Suprapubic skin (tissue), 4 donors: ENCODE data around the gene EIF5. TPM values are rescaled to one million over a fixed set of nuclear protein-coding genes. Genes with fewer than 3 reads are reported as not detected.
"Not testable (repeated sequence)": the region's sequence is repeated elsewhere in the genome, so short reads cannot be mapped to it uniquely, and the experiment has no call there.

Experiments
- DNase-seq, 2 donors: peaks; one replicate each; pipeline ENCODE4 v3.0.0-alpha.2; 2019; ENCODE audit warnings: low spot score in 2 of 2
- H3K27ac ChIP-seq: fragments of 200-600 bp; sonication (generic); one replicate; pipeline ENCODE4 v1.5.1; 2019
- H3K27me3 ChIP-seq: fragments of 200-600 bp; sonication (generic); one replicate; pipeline ENCODE4 v1.5.1; 2019
- H3K36me3 ChIP-seq: fragments of 200-600 bp; sonication (generic); one replicate; pipeline ENCODE4 v1.5.1; 2019
- H3K4me1 ChIP-seq: fragments of 200-600 bp; sonication (generic); one replicate; pipeline ENCODE4 v1.5.1; 2019
- H3K4me3 ChIP-seq: fragments of 200-600 bp; sonication (generic); one replicate; pipeline ENCODE4 v1.5.1; 2019; ENCODE audit warnings: mild to moderate bottlenecking
- H3K9me3 ChIP-seq: fragments of 200-600 bp; sonication (generic); one replicate; pipeline ENCODE4 v1.5.1; 2019
- EP300 ChIP-seq: sonication (generic); formaldehyde crosslinking; IDR thresholded peaks from one replicate; pipeline ENCODE4 v1.6.1; 2017; ENCODE audit warnings: antibody characterized with exemption
- POLR2A ChIP-seq, 2 donors: fragments of 450-650 bp; IDR thresholded peaks; one replicate each; pipeline ENCODE4 v1.6.1; 2017; ENCODE audit warnings: antibody characterized with exemption in 2 of 2, mild to moderate bottlenecking in 2 of 2, moderate library complexity in 2 of 2
- POLR2AphosphoS5 ChIP-seq, 3 donors: sonication (generic); formaldehyde crosslinking; IDR thresholded peaks; one replicate each; pipeline ENCODE4 v1.6.1; 2017; ENCODE audit warnings: antibody characterized with exemption in 3 of 3
- WGBS: methylation state at CpG from one replicate; pipeline ENCODE4 v1.1.5; 2018; 5-methylcytosine and 5-hydroxymethylcytosine counted together
- total RNA-seq, 4 donors: library from RNA; depleted of rRNA; stranded (reverse); fragments of >200 nt; gene quantifications; one replicate each; pipeline ENCODE4 v1.1.0, GENCODE V29; 2016
- TF ChIP-seq, protein P1 (sequence below), 2 donors: fragments of 200-600 bp in 1 of 2; fragments of 450-650 bp in 1 of 2; sonication (generic) in 1 of 2; IDR thresholded peaks; one replicate each; pipeline ENCODE4 v1.5.1; 2016 to 2019; ENCODE audit warnings: antibody characterized with exemption in 2 of 2, mild to moderate bottlenecking in 1 of 2, moderate library complexity in 1 of 2

Gene EIF5
- total RNA-seq, 4 donors from 2014 or later = 167 to 241 (median 194) TPM

GRCh38 chr14:103354141-103354540 is 20.1 kb downstream of the EIF5 start:
- no peaks in the 10 kb centered on the region for H3K9me3 ChIP-seq
- no peak overlapping the region for H3K4me3 ChIP-seq
- 82% methylated on average over 7 of the region's 7 CpGs for WGBS
- no peak for TF ChIP-seq POLR2A (IDR thresholded peaks at IDR 0.05)
- no peak overlapping the region for H3K27ac ChIP-seq
- no peaks in the 10 kb centered on the region for H3K4me1 ChIP-seq
- no peak for DNase-seq
- no peaks in the 10 kb centered on the region for H3K36me3 ChIP-seq
- H3K27me3 ChIP-seq = peaks cover 2% of the 10 kb centered on the region

- DNase-seq = no peak
- TF ChIP-seq POLR2A (IDR thresholded peaks at IDR 0.05) (no peak), POLR2AphosphoS5 (IDR thresholded peaks at IDR 0.05) (no peak), EP300 (no peak)
- TF ChIP-seq, protein P1, sequence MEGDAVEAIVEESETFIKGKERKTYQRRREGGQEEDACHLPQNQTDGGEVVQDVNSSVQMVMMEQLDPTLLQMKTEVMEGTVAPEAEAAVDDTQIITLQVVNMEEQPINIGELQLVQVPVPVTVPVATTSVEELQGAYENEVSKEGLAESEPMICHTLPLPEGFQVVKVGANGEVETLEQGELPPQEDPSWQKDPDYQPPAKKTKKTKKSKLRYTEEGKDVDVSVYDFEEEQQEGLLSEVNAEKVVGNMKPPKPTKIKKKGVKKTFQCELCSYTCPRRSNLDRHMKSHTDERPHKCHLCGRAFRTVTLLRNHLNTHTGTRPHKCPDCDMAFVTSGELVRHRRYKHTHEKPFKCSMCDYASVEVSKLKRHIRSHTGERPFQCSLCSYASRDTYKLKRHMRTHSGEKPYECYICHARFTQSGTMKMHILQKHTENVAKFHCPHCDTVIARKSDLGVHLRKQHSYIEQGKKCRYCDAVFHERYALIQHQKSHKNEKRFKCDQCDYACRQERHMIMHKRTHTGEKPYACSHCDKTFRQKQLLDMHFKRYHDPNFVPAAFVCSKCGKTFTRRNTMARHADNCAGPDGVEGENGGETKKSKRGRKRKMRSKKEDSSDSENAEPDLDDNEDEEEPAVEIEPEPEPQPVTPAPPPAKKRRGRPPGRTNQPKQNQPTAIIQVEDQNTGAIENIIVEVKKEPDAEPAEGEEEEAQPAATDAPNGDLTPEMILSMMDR (IDR thresholded peaks at IDR 0.05) = no peak
- H3K4me3 ChIP-seq = peak overlapping the region; percentile 18
- no peaks in the 10 kb centered on the region for H3K4me1 ChIP-seq
- H3K27ac ChIP-seq = no peak overlapping the region
- peaks cover 2% of the 10 kb centered on the region for H3K27me3 ChIP-seq
- 43% methylated on average over 9 of the region's 9 CpGs for WGBS
- no peaks in the 10 kb centered on the region for H3K9me3 ChIP-seq
- no peaks in the 10 kb centered on the region for H3K36me3 ChIP-seq
Observed at GRCh38 chr14:103356024-103356682, 22.1 kb downstream of the EIF5 start.

DNA sequence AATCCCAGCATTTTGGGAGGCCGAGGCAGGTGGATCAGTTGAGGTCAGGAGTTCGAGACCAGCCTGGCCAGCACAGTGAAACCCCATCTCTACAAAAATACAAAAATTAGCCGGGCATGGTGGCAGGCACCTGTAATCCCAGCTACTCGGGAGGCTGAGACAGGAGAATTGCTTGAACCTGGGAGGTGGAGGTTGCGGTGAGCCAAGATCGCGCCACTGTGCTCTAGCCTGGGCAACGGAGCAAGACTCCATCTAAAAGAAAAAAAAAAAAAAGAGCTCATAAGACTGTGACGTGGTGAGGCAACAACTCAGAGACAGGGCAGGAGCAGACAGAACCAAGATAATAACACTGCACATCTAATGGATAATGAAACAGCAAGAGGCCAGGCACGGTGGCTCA is 23.5 kb downstream of the EIF5 start:
- not testable (repeated sequence) for H3K4me3 ChIP-seq, H3K9me3 ChIP-seq, H3K27ac ChIP-seq, H3K4me1 ChIP-seq, DNase-seq, H3K36me3 ChIP-seq, H3K27me3 ChIP-seq
- 92% methylated on average over 10 of the region's 10 CpGs for WGBS

DNA sequence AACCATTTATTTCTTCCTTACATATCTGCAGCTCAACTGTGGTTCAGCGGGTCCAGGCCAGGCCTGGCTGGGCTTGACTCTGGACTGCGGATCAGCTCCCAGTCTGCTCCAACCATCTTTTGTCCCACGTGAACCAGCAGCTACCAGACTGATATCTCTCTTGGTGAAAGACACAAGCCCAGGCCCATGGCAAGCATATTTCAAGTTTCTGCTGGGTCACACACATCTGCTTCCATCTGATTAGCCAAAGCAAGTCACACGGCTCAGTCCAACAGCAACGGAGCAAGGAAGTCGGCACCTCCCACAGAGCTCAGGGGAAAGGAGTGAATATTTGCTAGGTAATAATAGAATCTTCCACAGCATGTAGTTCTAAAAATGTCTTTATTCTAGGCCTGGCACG is 26.5 kb downstream of the EIF5 start:
- no peaks in the 10 kb centered on the region for H3K36me3 ChIP-seq
- H3K4me3 ChIP-seq = no peak overlapping the region
- TF ChIP-seq POLR2AphosphoS5 (IDR thresholded peaks at IDR 0.05) (no peak), POLR2A (IDR thresholded peaks at IDR 0.05) (no peak), EP300 (no peak)
- TF ChIP-seq, protein P1 (IDR thresholded peaks at IDR 0.05) = no peak
- no peak for DNase-seq
- WGBS = 80% methylated on average over 7 of the region's 7 CpGs
- peaks cover 8% of the 10 kb centered on the region for H3K9me3 ChIP-seq
- H3K27ac ChIP-seq = no peak overlapping the region
- no peaks in the 10 kb centered on the region for H3K4me1 ChIP-seq
- H3K27me3 ChIP-seq = no peaks in the 10 kb centered on the region

DNA sequence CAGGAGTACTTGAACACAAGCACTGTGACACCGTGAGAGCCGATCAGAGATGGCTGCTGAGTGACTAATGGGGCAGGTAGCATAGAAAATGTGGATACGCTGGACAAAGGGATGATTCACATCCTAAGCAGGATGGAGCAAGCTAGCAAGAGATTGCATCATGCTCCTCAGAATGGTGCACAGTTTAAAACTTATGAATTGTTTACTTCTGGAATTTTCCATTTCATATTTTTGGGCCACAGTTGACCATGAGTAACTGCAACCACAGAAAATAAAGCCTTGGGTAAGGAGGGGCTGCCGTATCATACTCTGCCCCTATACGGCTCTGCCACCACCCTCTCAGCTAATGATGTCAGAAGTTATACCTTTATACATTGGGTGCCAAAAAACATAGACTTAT is 27.8 kb downstream of the EIF5 start:
- DNase-seq = no peak
- H3K27ac ChIP-seq = no peak overlapping the region

DNA sequence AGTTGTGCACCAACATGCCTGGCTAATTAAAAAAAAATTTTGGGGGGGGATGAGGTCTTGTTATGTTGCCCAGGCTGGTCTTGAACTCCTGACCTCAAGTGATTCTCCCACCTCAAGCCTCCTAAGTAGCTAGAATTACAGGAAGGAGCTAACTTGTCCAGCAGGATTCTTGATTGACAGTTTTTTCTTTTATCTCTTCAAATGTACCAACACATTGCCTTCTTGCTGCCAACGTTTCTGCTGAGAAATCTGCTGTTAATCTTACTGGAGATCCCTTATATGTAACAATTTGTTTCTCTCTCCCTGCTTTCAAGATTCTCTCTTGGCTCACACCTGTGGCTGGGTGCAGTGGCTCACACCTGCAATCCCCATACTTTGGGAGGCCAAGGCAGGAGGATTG is 28.7 kb downstream of the EIF5 start:
- Histone ChIP-seq H3K36me3 (no peaks in the 10 kb centered on the region), H3K27me3 (no peaks in the 10 kb centered on the region), H3K4me1 (no peaks in the 10 kb centered on the region), H3K27ac (no peak overlapping the region), H3K4me3 (no peak overlapping the region), H3K9me3 (peaks cover 8% of the 10 kb centered on the region)
- DNase-seq = no peak
- WGBS = 52% methylated on average over 1 of the region's 1 CpG
- TF ChIP-seq EP300 (no peak), POLR2A (IDR thresholded peaks at IDR 0.05) (no peak), POLR2AphosphoS5 (IDR thresholded peaks at IDR 0.05) (no peak)
- TF ChIP-seq, protein P1 (IDR thresholded peaks at IDR 0.05) = no peak

More for the DNA sequence above, 27.8 kb downstream of the EIF5 start:
- 68% methylated on average over 5 of the region's 5 CpGs for WGBS
- Histone ChIP-seq H3K36me3 (no peaks in the 10 kb centered on the region), H3K9me3 (peaks cover 8% of the 10 kb centered on the region), H3K27me3 (no peaks in the 10 kb centered on the region), H3K4me3 (no peak overlapping the region), H3K4me1 (no peaks in the 10 kb centered on the region)
- no peak for TF ChIP-seq POLR2AphosphoS5 (IDR thresholded peaks at IDR 0.05)
- TF ChIP-seq, protein P1 (IDR thresholded peaks at IDR 0.05) = no peak
- no peak for TF ChIP-seq POLR2A (IDR thresholded peaks at IDR 0.05)
- no peak for TF ChIP-seq EP300
